ENCODE measurements around the gene MTARC1. TPM values are rescaled to one million over a fixed set of nuclear protein-coding genes. Genes with fewer than 3 reads are reported as not detected.

The MTARC1 gene
- total RNA-seq, 4 donors from 2014 or later = 44.0 to 96.5 (median 59.7) TPM

DNA sequence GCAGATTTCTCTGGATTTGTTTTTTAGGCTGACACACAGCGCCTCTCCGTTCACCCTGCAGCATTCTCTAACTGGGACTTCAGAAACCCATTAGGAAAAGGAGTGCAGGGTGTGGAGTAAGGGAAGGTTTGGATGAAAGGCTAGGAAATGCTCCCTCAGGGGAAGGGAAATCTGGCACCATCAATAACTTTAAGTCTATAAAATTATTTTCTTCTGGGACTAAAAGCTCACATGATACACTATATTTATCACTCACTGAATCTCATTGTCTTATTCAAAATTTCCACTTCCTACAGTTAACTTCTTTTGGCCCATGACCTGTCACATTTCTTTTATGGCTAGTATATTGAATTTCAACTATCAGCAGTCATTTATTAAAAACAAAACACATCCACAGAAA is 46.7 kb downstream of the MTARC1 start:
- DNase-seq = no peak
- TF ChIP-seq POLR2A (IDR thresholded peaks at IDR 0.05) (no peak), CTCF (IDR thresholded peaks at IDR 0.05) (no peak)
- Histone ChIP-seq H3K27ac (no peak overlapping the region), H3K27me3 (no peaks in the 10 kb centered on the region), H3K4me1 (peaks cover 12 to 16% of the 10 kb centered on the region in 2 donors), H3K36me3 (no peaks in the 10 kb centered on the region), H3K4me3 (replicated peaks in 1 of 3) (no peak overlapping the region), H3K9me3 (no peaks in the 10 kb centered on the region)
- 82 to 92% methylated on average over 2 of the region's 2 CpGs for WGBS, 2 donors
- intact Hi-C loops (cut with DNase I) = no loop called here

DNA sequence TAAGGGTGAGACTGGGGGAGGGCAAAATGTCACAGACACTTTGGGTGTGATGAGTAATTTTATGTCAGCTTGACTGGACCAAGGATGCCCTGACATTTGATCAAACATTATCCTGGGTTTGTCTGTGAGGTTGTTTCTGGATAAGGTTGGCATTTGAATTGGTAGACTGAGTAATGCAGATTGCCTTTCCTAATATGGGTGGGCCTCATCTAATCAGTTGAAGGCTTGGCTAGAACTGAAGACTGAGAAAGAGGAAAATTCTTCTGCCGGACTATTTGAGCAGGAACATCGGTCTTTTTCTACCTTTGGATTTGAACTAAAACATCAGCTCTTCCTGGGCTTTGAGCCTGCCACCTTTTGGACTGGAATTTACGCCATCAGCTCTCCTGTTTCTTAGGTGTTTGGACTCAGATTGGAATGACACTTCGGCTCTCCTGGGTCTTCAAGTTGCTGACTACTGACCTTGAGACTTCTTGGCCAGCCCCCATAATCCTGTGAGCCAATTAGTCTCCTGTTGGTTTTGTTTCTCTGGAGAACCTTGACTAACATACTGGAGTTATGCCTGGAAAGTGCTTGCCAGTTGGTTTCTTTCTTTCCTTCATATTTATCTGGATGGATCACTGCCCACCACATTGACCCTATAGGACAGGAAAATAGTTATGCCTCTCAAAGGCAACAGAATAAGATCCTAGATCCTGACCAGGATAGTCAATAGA is 47.6 kb downstream of the MTARC1 start:
- no peak overlapping the region for H3K4me3 ChIP-seq (replicated peaks in 1 of 3)
- peaks cover 3 to 8% of the 10 kb centered on the region in 2 donors for H3K4me1 ChIP-seq
- no peak for TF ChIP-seq CTCF (IDR thresholded peaks at IDR 0.05)
- no peak for TF ChIP-seq POLR2A (IDR thresholded peaks at IDR 0.05)
- H3K27me3 ChIP-seq = no peaks in the 10 kb centered on the region
- no peak overlapping the region for H3K27ac ChIP-seq
- H3K36me3 ChIP-seq = no peaks in the 10 kb centered on the region
- WGBS, 2 donors = 84 to 96% methylated on average over 4 of the region's 4 CpGs
- intact Hi-C loops (cut with DNase I) = no loop called here
- no peak for DNase-seq
- no peaks in the 10 kb centered on the region for H3K9me3 ChIP-seq

Other genes with a start within 250 kb of the MTARC1 start
- 10 to 100 TPM; 24.3 to 41.4 (median 31.1) TPM for gene C1orf115, start 96.5 kb upstream of the MTARC1 start, total RNA-seq
- gene MTARC2, start 38.6 kb upstream of the MTARC1 start, total RNA-seq = 10 to 100 TPM; 69.5 to 81.3 (median 75.8) TPM
- 1 to 10 TPM; 3.1 to 5.1 (median 4.2) TPM for gene HLX, start 92.5 kb downstream of the MTARC1 start, total RNA-seq